IMR-90 (cell line): ENCODE measurements around the gene RYR1. TPM values are rescaled to one million over a fixed set of nuclear protein-coding genes. Genes with fewer than 3 reads are reported as not detected.
"Not testable (repeated sequence)": the region's sequence is repeated elsewhere in the genome, so short reads cannot be mapped to it uniquely, and the experiment has no call there.

Experiments
- ATAC-seq: fragments of 200-7000 bp; cut with Tn5 transposase; 2 replicates; pipeline ENCODE4 v1.9.1; 2020; ENCODE audit warnings: low read depth, mild to moderate bottlenecking, moderate library complexity
- BruUV-seq: library from RNA; stranded (reverse); fragments of 400-500 nt; replicated peaks from 2 replicates; lab custom pipeline; 2021; lab: Mats Ljungman, UMichigan
- CTCF ChIA-PET: fragments of 300-600 bp; formaldehyde crosslinking; extraction: SDS; loops from one replicate; lab custom pipeline; 2021; ENCODE audit warnings: antibody characterized with exemption; lab: Yijun Ruan, JAX
- POLR2A ChIA-PET: fragments of 300-600 bp; sonication (Branson Sonifier 250); formaldehyde crosslinking; loops from one replicate; lab custom pipeline; 2022; ENCODE audit warnings: antibody characterized with exemption; ENCODE audit not compliant: unreplicated experiment; lab: Charles Lee
- DNase-seq: peaks from one replicate; pipeline ENCODE4 v3.0.0; 2013
- H2AFZ ChIP-seq: replicated peaks from 2 replicates; pipeline ENCODE3; 2013; ENCODE audit warnings: low read length, mild to moderate bottlenecking; ENCODE audit not compliant: poor library complexity
- H2AK5ac ChIP-seq: 2 replicates; pipeline ENCODE4 v1.6.1; 2013; ENCODE audit warnings: low read depth, low read length, inconsistent platforms
- H2AK9ac ChIP-seq: replicated peaks from 2 replicates; pipeline ENCODE3; 2013; ENCODE audit warnings: mild to moderate bottlenecking, low read depth, low read length, moderate library complexity; ENCODE audit not compliant: poor library complexity
- H2BK120ac ChIP-seq: 2 replicates; pipeline ENCODE4 v1.6.1; 2013; ENCODE audit warnings: low read depth, low read length, inconsistent platforms
- H2BK15ac ChIP-seq: 3 replicates; pipeline ENCODE4 v1.6.1; 2013; ENCODE audit warnings: low read depth, low read length, inconsistent platforms
- H2BK20ac ChIP-seq: 2 replicates; pipeline ENCODE4 v1.6.1; 2013; ENCODE audit warnings: low read depth, mild to moderate bottlenecking, inconsistent platforms, low read length, moderate library complexity
- H2BK5ac ChIP-seq: 2 replicates; pipeline ENCODE4 v1.6.1; 2013; ENCODE audit warnings: mild to moderate bottlenecking, low read depth, low read length, inconsistent platforms; ENCODE audit not compliant: poor library complexity, severe bottlenecking
- H3K14ac ChIP-seq: replicated peaks from 2 replicates; pipeline ENCODE4 v1.6.1; 2013; ENCODE audit warnings: low read depth, low read length, inconsistent platforms
- H3K18ac ChIP-seq: 2 replicates; pipeline ENCODE4 v1.6.1; 2013; ENCODE audit warnings: low read depth, low read length, control low read depth
- H3K23ac ChIP-seq: 2 replicates; pipeline ENCODE4 v1.6.1; 2013; ENCODE audit warnings: low read depth, low read length, inconsistent platforms
- H3K27ac ChIP-seq: 2 replicates; pipeline ENCODE4 v1.5.1; 2013; ENCODE audit warnings: mild to moderate bottlenecking, control low read depth, low read length; ENCODE audit not compliant: insufficient read depth
- H3K27me3 ChIP-seq: 2 replicates; pipeline ENCODE4 v1.6.1; 2013; ENCODE audit warnings: low read length; ENCODE audit not compliant: control insufficient read depth, insufficient read depth
- H3K36me3 ChIP-seq: 2 replicates; pipeline ENCODE4 v1.6.1; 2013; ENCODE audit warnings: low read length, mixed read lengths; ENCODE audit not compliant: control insufficient read depth, insufficient read depth
- H3K4ac ChIP-seq: 2 replicates; pipeline ENCODE4 v1.6.1; 2013; ENCODE audit warnings: low read depth, low read length, inconsistent platforms
- H3K4me1 ChIP-seq: 2 replicates; pipeline ENCODE4 v1.6.1; 2013; ENCODE audit warnings: low read length, mixed read lengths; ENCODE audit not compliant: control insufficient read depth, insufficient read depth
- H3K4me2 ChIP-seq: 2 replicates; pipeline ENCODE4 v1.6.1; 2013; ENCODE audit warnings: low read depth, mild to moderate bottlenecking, control low read depth, low read length, moderate library complexity
- H3K4me3 ChIP-seq: 2 replicates; pipeline ENCODE4 v1.5.1; 2013; ENCODE audit warnings: low read depth, mild to moderate bottlenecking, control low read depth, low read length, moderate library complexity; ENCODE audit not compliant: insufficient read depth
- H3K56ac ChIP-seq: 2 replicates; pipeline ENCODE4 v1.6.1; 2013; ENCODE audit warnings: low read length, inconsistent platforms; ENCODE audit not compliant: insufficient read depth; ENCODE audit errors: extremely low read depth
- H3K79me1 ChIP-seq, 2 experiments: 2 replicates each; pipeline ENCODE4 v1.6.1; 2013; ENCODE audit warnings: low read length in 2 of 2, inconsistent platforms in 1 of 2, low read depth in 1 of 2
- H3K9ac ChIP-seq: 2 replicates; pipeline ENCODE4 v1.6.1; 2013; ENCODE audit warnings: low read depth, low read length, control low read depth
- H3K9me1 ChIP-seq: 2 replicates; pipeline ENCODE4 v1.6.1; 2013; ENCODE audit warnings: low read length, inconsistent platforms; ENCODE audit not compliant: insufficient read depth
- H3K9me3 ChIP-seq: 2 replicates; pipeline ENCODE4 v1.6.1; 2013; ENCODE audit warnings: low read length; ENCODE audit not compliant: control insufficient read depth, insufficient read depth
- H4K20me1 ChIP-seq: 2 replicates; pipeline ENCODE4 v1.6.1; 2013; ENCODE audit warnings: low read length, inconsistent platforms; ENCODE audit not compliant: insufficient read depth
- H4K5ac ChIP-seq: 2 replicates; pipeline ENCODE4 v1.6.1; 2013; ENCODE audit warnings: mild to moderate bottlenecking, low read depth, low read length, control low read depth
- H4K8ac ChIP-seq, 2 experiments: 2 replicates each; pipeline ENCODE4 v1.6.1; 2013; ENCODE audit warnings: low read depth in 2 of 2, low read length in 2 of 2, control low read depth in 1 of 2, inconsistent platforms in 1 of 2
- H4K91ac ChIP-seq: 2 replicates; pipeline ENCODE4 v1.6.1; 2013; ENCODE audit warnings: low read depth, low read length, inconsistent platforms; ENCODE audit not compliant: insufficient read depth
- WGBS, 2 experiments: methylation state at CpG; one replicate each; pipeline versions ENCODE4 v1.1.5 to v1.1.7; 2013; ENCODE audit warnings: missing lambda C conversion rate in 2 of 2; ENCODE audit not compliant: insufficient read length in 1 of 2; ENCODE audit errors: extremely low coverage in 2 of 2; 5-methylcytosine and 5-hydroxymethylcytosine counted together
- dilution Hi-C: fragments of 300-500 bp; cut with HindIII; formaldehyde crosslinking; loops from one replicate; pipeline ENCODE4 v1.14.3; 2018; ENCODE audit warnings: low sequenced_read_pairs; ENCODE audit not compliant: unreplicated experiment
- in situ Hi-C: fragments of 300-500 bp; cut with MboI; formaldehyde crosslinking; loops from 3 replicates; pipeline ENCODE4 v1.14.3; 2019; ENCODE audit warnings: low sequenced_read_pairs, inconsistent platforms, mixed read lengths
- intact Hi-C: fragments of 100-400 bp; cut with micrococcal nuclease; formaldehyde crosslinking; loops from 2 replicates; pipeline ENCODE4 v1.10.0; 2022
- polyA plus RNA-seq, 3 experiments: library from polyadenylated mRNA; depleted of rRNA; stranded (reverse); fragments of >200 nt; gene quantifications; 2 replicates each; pipeline ENCODE4 v1.2.3, GENCODE V29; 2012; ENCODE audit warnings: low replicate concordance in 1 of 3
- total RNA-seq: library from RNA; depleted of rRNA; stranded (reverse); fragments of >200 nt; gene quantifications from 2 replicates; pipeline ENCODE4 v1.2.3, GENCODE V29; 2012

RYR1 gene
- total and polyA plus RNA-seq, 2 of the 4 experiments (the other 2 are of a cell fraction), result not detected

- Histone ChIP-seq H3K79me1 (peaks cover 16% of the 10 kb centered on the region in 2 experiments), H3K36me3 (peaks cover 40% of the 10 kb centered on the region)
- H3K27ac ChIP-seq, H3K4ac ChIP-seq, POLR2A ChIA-PET, H3K4me1 ChIP-seq, DNase-seq, H4K8ac ChIP-seq, H3K27me3 ChIP-seq, H3K9me3 ChIP-seq, H3K14ac ChIP-seq, H2BK120ac ChIP-seq, H4K20me1 ChIP-seq, dilution Hi-C loops, CTCF ChIA-PET, H2BK20ac ChIP-seq, H2AK9ac ChIP-seq, H3K18ac ChIP-seq, H4K91ac ChIP-seq, H2AK5ac ChIP-seq, H2BK15ac ChIP-seq, H3K4me3 ChIP-seq, H3K4me2 ChIP-seq, H3K9me1 ChIP-seq, H2BK5ac ChIP-seq, H3K56ac ChIP-seq, H4K5ac ChIP-seq, ATAC-seq, H2AFZ ChIP-seq, BruUV-seq, H3K9ac ChIP-seq, H3K23ac ChIP-seq: not testable (repeated sequence)
- intact Hi-C loops, result loop anchor here (10.0 kb wide), 1 partner anchor 396 kb away; no protein-coding TSS in a partner anchor
- no CpG with 5 or more reads among the region's 11 CpGs for WGBS, 2 experiments
- in situ Hi-C loops, result loop anchor here (25.0 kb wide), 1 partner anchor 394 kb away; no protein-coding TSS in a partner anchor
Observed at GRCh38 chr19:38631301-38631700, 197.8 kb downstream of the RYR1 start.

- in situ Hi-C loops (loop anchor here (25.0 kb wide), 1 partner anchor 395 kb away; no protein-coding TSS in a partner anchor), intact Hi-C loops (loop anchor here (10.0 kb wide), 1 partner anchor 397 kb away; no protein-coding TSS in a partner anchor)
- H3K56ac ChIP-seq, H2AK9ac ChIP-seq, H3K9me1 ChIP-seq, H4K8ac ChIP-seq, H3K23ac ChIP-seq, H3K4me3 ChIP-seq, H2BK15ac ChIP-seq, H3K9me3 ChIP-seq, H3K4ac ChIP-seq, H3K9ac ChIP-seq, H3K18ac ChIP-seq, H4K20me1 ChIP-seq, H2AK5ac ChIP-seq, H2BK5ac ChIP-seq, H3K14ac ChIP-seq, H3K27me3 ChIP-seq, ATAC-seq, H2AFZ ChIP-seq, DNase-seq, H2BK20ac ChIP-seq, H4K5ac ChIP-seq, dilution Hi-C loops, H4K91ac ChIP-seq, H3K27ac ChIP-seq, H3K4me2 ChIP-seq, H2BK120ac ChIP-seq, CTCF ChIA-PET, H3K4me1 ChIP-seq, BruUV-seq: not testable (repeated sequence)
- WGBS, 2 experiments, result no CpG with 5 or more reads among the region's 7 CpGs
- POLR2A ChIA-PET, result interaction anchor here (0.7 kb wide), 1 partner anchor 11 kb away, joined by 11 read pairs; no protein-coding TSS in a partner anchor
- H3K36me3 ChIP-seq, result peaks cover 35% of the 10 kb centered on the region
- H3K79me1 ChIP-seq, result peaks cover 19 to 21% of the 10 kb centered on the region in 2 experiments
Observed at GRCh38 chr19:38631811-38632475, 198.5 kb downstream of the RYR1 start.
